ENCODE data around the gene KIF1C. TPM values are rescaled to one million over a fixed set of nuclear protein-coding genes. Genes with fewer than 3 reads are reported as not detected.

Gene KIF1C
- total RNA-seq, 1 donor from 2014 or later = 52.9 TPM

DNA sequence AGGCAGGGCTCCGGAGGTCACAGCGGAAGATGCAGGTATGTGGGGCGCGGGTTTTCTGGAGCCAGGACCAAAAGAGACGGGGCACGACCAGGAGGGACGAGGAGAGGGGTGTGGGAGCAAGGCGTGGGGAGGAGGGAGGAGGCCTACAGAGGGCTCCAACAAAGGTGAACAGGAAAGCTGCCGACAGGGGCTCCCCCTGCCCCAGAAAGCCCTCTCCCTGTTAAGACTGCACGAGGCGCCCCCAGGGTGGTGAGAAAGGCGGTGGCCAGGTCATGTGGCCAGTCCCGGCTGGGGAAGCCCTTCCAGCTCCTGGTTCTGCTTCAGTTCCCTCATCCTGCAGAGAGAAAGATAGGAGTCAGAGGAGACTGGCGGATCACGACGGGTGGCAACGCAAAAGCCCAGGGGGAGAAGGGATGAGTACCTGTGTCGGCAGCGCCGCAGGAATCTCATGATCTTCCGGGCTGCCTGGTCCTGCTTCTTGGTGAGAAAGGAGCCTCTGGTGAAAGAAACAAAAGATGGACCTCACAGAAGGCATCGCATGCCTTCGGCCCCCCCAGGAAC is 29.2 kb upstream of the KIF1C start:
- intact Hi-C loops (cut with micrococcal nuclease) = no loop called here

GRCh38 chr17:4969047-4969550 is 28.7 kb upstream of the KIF1C start:
- intact Hi-C loops (cut with micrococcal nuclease) = no loop called here

GRCh38 chr17:4969551-4970173 is 28.1 kb upstream of the KIF1C start:
- intact Hi-C loops (cut with micrococcal nuclease) = no loop called here

DNA sequence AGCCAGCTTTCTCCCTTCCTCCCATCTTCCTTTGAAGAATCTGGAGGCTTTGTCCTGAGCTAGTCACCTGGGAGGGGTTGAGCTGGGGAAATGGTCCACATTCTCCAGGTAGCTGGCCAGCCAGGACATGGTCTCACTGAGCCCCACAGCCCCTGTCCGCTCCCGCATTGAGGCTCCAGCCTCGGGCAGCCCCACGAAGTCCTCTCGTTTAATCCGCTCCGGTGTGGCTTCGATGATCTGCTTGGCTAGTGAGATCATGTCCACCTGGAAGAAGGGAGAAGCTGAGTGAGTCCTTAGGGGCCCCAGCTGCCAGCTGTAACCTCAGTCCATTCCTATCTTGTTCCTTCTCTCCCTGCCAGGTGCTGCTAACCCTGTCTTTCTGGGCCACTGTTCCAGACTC is 27.5 kb upstream of the KIF1C start:
- intact Hi-C loops (cut with micrococcal nuclease) = no loop called here

GRCh38 chr17:4971826-4972225 is 25.9 kb upstream of the KIF1C start:
- intact Hi-C loops (cut with micrococcal nuclease) = no loop called here

GRCh38 chr17:4972322-4972721 is 25.4 kb upstream of the KIF1C start:
- intact Hi-C loops (cut with micrococcal nuclease) = no loop called here

GRCh38 chr17:4972752-4973151 is 25.0 kb upstream of the KIF1C start:
- intact Hi-C loops (cut with micrococcal nuclease) = no loop called here

DNA sequence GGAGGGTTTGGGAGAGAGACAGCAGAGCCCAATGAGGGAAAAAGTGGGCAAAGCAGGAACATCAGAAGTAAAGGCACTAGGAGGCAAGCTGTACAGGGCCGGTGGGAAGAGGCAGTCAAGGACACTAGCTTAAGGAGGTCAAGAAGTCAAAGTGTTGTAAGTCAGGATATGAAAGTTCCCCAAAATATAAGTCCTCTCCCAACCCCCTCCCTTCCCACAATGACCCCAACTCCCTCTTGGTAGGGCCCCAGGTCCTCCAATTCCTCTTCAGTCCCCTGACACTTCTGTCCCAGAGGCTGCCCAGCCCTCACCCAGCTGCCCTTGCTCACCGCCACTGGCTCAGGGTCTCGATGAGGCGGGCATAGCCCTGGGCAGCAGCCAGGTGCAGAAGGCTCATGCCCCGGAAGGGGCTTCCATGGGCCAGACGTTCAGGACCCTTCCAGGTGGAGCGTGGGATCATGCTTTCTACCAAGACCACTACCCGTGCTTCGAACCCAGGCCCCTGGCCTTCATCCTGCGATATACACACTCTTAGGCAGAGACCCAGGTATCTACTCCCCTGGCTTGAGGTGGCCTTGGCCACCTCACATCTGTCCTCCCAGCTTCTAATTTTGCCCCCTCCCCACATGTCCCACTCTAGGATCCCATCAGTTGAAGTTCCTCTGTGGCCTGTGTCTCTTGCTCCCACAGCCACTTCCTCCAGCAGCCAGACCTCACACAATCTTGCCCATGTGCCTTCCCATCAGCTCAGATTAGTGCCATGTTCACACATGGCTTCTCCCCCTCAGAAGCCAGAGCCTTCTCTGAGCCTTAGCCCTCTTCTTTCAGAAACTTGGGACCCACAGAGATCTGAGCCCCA is 24.3 kb upstream of the KIF1C start:
- intact Hi-C loops (cut with micrococcal nuclease) = no loop called here

DNA sequence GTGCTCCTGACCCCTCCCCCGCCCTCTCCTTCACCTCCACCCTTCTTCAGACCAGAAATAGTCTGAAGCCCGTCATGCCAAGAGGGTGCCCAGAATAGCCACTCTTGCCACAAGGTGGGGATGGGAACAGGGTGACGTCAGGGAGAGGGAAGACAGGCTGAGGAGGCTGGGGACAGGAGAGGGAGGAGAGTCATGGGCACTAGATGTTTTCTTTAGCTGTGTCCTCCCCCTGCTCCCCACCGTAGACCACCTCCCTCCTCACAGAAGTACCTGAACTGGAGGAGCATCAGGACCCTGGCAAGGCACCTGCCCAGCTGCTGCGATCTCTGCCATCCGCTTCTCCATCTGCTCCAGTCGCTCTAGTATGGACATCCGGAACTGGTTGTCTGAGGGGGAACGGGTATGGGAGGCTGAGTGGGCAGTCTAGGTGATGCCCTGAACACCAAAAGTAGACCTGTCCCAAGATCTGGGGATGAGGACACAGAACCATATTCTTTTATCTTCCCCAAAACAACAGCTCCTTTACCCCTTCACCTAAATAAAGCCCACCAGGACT is 23.6 kb upstream of the KIF1C start:
- intact Hi-C loops (cut with micrococcal nuclease) = no loop called here

DNA sequence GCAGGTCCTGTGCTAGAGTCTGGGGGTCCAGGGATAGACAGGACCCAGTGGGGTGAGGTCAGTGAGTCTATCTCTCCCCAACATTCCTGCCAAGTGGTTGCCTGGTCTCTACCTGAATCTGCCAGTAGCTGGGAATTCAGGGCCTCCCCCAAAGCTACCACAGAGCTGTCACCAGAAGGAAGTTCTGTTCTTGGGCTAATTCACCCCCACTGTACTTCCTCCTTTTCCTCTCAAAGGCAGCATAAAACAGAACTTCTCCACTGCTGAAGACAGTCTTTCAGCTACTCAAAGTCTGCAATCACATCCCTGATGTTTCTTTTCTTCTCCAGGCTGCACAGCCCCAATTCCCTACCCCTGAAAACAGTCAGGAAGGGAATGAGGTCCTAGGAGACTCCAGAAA is 19.0 kb upstream of the KIF1C start:
- intact Hi-C loops (cut with micrococcal nuclease) = no loop called here

- intact Hi-C loops (cut with micrococcal nuclease) = loop anchor here (1.0 kb wide), 2 partner anchors 51 to 82 kb away; no protein-coding TSS in a partner anchor
Measured at GRCh38 chr17:4980644-4981216, 17.0 kb upstream of the KIF1C start.

DNA sequence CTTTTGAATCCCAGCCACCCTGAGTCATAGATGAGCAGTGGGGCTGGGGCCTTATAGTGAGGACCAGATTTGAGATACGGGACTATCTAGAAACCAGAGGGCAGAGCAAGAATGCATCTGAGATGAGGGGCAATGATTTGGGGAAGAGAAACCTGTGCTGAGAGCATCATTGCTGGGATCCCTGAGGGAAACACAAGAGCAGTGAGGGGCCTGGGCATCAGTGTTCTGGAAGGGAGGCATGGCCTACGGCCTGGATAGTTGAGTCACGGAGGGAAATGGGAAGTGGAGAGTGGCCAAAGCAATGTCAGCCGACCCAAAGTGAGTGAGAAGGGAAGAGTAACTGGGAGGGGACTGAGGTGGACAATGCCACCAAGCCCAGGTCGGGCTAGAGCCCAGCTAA is 15.4 kb upstream of the KIF1C start:
- intact Hi-C loops (cut with micrococcal nuclease) = no loop called here

GRCh38 chr17:4986403-4986802 is 11.3 kb upstream of the KIF1C start:
- intact Hi-C loops (cut with micrococcal nuclease) = loop anchor here (2.0 to 5.0 kb wide), 2 partner anchors 78 to 126 kb away; partner anchors contain the start of gene ZNF232

DNA sequence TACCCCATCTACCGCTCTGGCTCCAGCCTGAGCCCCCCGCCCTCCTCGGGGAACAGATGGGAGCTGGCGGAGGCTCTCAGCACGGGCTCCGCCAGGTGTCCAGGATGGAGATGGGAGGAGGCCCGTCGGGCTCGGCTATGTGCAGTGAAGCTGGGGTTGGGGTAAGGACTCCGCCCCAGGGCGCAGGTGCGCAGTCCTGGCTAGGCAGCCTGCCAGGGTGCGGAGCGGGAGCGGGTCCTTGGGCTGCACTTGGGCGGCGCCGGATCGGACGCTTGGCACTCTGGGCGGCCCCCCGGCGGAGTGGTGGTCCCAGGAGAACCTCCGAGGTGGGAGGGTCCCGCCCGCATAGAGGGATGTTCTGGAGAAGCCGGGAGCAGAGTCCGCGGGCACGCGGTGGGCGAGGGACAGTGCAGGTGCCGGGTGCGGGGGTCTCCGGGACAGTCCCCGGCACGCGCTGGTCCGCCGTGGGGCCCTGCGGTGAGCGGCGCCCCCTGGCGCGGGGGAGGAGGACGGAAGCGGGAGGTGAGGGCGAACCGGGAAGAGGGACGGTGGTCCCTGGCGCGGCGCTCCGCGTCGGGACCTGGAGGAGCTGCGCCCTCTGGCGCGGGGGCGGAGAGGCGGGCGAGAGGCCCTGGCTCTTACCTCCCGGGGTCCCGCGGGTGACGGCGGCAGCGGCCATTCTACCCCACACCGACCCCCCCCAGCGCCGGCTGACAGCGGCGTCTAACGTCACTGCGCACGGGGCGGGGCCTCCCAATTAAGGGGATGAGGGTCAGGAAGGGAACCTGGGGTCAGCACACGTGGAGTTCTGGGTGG is 10.6 kb upstream of the KIF1C start, which contains the start of gene CAMTA2:
Gene CAMTA2 (minus strand): TSS at position 725 of the 816 bp plus-strand sequence. CDS start 1,453 bp downstream, outside the sequence.
- intact Hi-C loops (cut with micrococcal nuclease) = loop anchor here (1.0 to 5.0 kb wide), 6 partner anchors 10 to 125 kb away; partner anchors contain the start of genes INCA1, KIF1C, PFN1 and RNF167

GRCh38 chr17:4987767-4988567 is 9.8 kb upstream of the KIF1C start:
- intact Hi-C loops (cut with micrococcal nuclease) = loop anchor here (1.0 to 5.0 kb wide), 6 partner anchors 9 to 124 kb away; partner anchors contain the start of genes INCA1, KIF1C, PFN1 and RNF167

GRCh38 chr17:4994081-4994595 is 3.6 kb upstream of the KIF1C start:
- intact Hi-C loops (cut with micrococcal nuclease) = no loop called here

DNA sequence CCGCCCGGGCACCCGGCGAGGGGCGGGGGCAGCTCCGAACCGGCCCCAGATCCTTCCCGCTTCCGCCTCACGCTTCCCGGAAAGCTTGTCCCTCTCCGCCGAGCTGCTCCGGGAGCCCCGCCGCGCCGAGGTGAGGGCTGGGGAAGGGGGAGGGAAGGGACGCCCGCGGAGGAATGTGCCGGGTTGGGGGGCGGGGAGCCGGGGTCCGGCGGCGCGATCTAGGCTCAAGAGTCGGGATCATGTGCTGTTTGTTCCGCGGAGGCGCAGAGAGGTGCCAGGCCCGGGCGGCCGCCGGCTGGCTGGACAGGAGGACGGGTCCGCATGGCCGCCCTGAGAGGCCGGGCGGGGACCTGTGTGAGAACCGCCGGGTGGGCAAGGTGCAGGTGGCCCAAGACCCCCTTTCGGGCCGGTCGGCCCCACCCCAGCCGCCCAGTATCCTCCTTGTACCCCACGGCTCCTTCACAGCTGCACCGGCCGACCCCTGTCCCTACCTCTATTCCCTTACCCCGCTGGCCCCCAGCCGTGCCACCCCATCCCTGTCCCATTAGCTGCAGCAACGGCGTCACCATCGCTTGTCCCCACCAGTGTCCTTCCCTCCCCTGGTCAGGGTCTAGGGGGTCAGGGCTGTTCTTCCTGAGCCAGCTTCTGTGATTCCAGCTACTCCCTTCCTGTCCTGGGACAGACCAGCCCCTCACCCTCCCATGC is 429 bp downstream of the KIF1C start:
- intact Hi-C loops (cut with micrococcal nuclease) = loop anchor here (5.0 kb wide), 1 partner anchor 194 kb away; the partner anchor contains the start of gene ZNF594

DNA sequence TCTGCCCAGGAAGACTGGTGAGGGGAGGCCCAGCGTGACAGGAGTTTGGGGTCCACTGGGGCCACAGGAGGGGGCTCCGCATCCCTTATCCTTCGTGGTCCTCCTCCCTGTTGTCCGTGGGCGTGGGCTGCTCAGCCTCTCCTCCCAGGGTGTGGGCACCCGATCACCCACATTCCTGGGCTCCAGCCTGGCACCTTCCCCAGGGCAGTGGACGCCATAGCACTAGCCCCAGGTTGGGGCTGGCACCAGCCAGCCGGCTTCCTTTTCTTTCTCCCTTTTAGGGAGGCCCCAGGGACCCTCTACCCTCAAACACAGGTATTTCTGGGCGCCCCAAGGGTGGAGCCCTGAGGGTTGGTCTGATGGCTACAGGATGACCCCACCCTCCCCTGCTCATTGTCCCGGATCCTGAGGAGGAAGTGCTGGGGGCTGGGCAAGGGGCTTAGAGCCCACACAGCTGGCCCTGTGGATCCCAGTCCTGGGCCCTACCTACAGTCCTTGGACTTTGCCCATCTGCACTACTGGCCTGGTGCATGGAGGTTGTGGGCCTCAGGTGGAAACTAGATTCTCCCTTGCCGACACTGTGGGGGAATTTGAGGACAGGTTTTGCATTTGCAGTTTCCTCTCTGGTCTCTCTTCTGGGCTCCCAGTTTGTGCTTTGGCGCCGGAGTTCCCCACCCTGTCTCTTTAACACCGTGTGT is 1.1 kb downstream of the KIF1C start:
- intact Hi-C loops (cut with micrococcal nuclease) = loop anchor here (1.0 to 5.0 kb wide), 2 partner anchors 32 to 193 kb away; partner anchors contain the start of gene ZNF594

Data from T-helper 1 cell treated with Interleukin-12 subunit alpha and Interleukin-12 subunit beta and Interleukin-4 antibody, amounts not matched to agents 30 ng/mL and 1 ng/mL, for 36 hours (primary cell).